Measurements from ENCODE around the gene GMIP.

The GMIP gene

GRCh38 chr19:19584356-19584755 is 59.1 kb downstream of the GMIP start:
- ATAC-seq (ENCODE audit: low read depth), result no peak
- Histone ChIP-seq H3K36me3 (ENCODE audit: low read depth) (no peaks in the 10 kb centered on the region), H3K4me1 (ENCODE audit: insufficient read depth, poor library complexity, severe bottlenecking) (no peaks in the 10 kb centered on the region), H3K27ac (ENCODE audit: poor library complexity, severe bottlenecking) (no peak overlapping the region), H3K9me3 (ENCODE audit: severe bottlenecking) (no peaks in the 10 kb centered on the region), H3K27me3 (ENCODE audit: insufficient read depth, poor library complexity, severe bottlenecking) (no peaks in the 10 kb centered on the region), H3K4me3 (ENCODE audit: severe bottlenecking) (no peak overlapping the region)
- no peak for TF ChIP-seq CTCF (IDR thresholded peaks at IDR 0.05; ENCODE audit: poor library complexity, severe bottlenecking)
- DNase-seq (ENCODE audit: low spot score), result no peak

- Histone ChIP-seq H3K36me3 (ENCODE audit: low read depth) (no peaks in the 10 kb centered on the region), H3K27ac (ENCODE audit: poor library complexity, severe bottlenecking) (no peak overlapping the region), H3K4me3 (ENCODE audit: severe bottlenecking) (no peak overlapping the region), H3K4me1 (ENCODE audit: insufficient read depth, poor library complexity, severe bottlenecking) (no peaks in the 10 kb centered on the region), H3K9me3 (ENCODE audit: severe bottlenecking) (no peaks in the 10 kb centered on the region), H3K27me3 (ENCODE audit: insufficient read depth, poor library complexity, severe bottlenecking) (no peaks in the 10 kb centered on the region)
- ATAC-seq (ENCODE audit: low read depth) (no peak), DNase-seq (ENCODE audit: low spot score) (no peak)
- no peak for TF ChIP-seq CTCF (IDR thresholded peaks at IDR 0.05; ENCODE audit: poor library complexity, severe bottlenecking)
Observed at GRCh38 chr19:19582471-19582870, 61.0 kb downstream of the GMIP start.

GRCh38 chr19:19581391-19581790 is 62.1 kb downstream of the GMIP start:
- TF ChIP-seq CTCF (IDR thresholded peaks at IDR 0.05; ENCODE audit: poor library complexity, severe bottlenecking), result no peak
- no peak overlapping the region for H3K27ac ChIP-seq (ENCODE audit: poor library complexity, severe bottlenecking)
- DNase-seq (ENCODE audit: low spot score), result no peak

GRCh38 chr19:19580418-19580817 is 63.0 kb downstream of the GMIP start:
- no peak for DNase-seq (ENCODE audit: low spot score)
- no peak for ATAC-seq (ENCODE audit: low read depth)
- H3K36me3 ChIP-seq (ENCODE audit: low read depth), result no peaks in the 10 kb centered on the region
- no peaks in the 10 kb centered on the region for H3K9me3 ChIP-seq (ENCODE audit: severe bottlenecking)
- H3K27ac ChIP-seq (ENCODE audit: poor library complexity, severe bottlenecking), result no peak overlapping the region
- no peak for TF ChIP-seq CTCF (IDR thresholded peaks at IDR 0.05; ENCODE audit: poor library complexity, severe bottlenecking)
- H3K4me3 ChIP-seq (ENCODE audit: severe bottlenecking), result no peak overlapping the region
- H3K27me3 ChIP-seq (ENCODE audit: insufficient read depth, poor library complexity, severe bottlenecking), result no peaks in the 10 kb centered on the region
- H3K4me1 ChIP-seq (ENCODE audit: insufficient read depth, poor library complexity, severe bottlenecking), result no peaks in the 10 kb centered on the region

More at GRCh38 chr19:19581391-19581790, 62.1 kb downstream of the GMIP start:
- no peak for ATAC-seq (ENCODE audit: low read depth)
- Histone ChIP-seq H3K4me1 (ENCODE audit: insufficient read depth, poor library complexity, severe bottlenecking) (no peaks in the 10 kb centered on the region), H3K9me3 (ENCODE audit: severe bottlenecking) (no peaks in the 10 kb centered on the region), H3K36me3 (ENCODE audit: low read depth) (no peaks in the 10 kb centered on the region), H3K27me3 (ENCODE audit: insufficient read depth, poor library complexity, severe bottlenecking) (no peaks in the 10 kb centered on the region), H3K4me3 (ENCODE audit: severe bottlenecking) (no peak overlapping the region)

- DNase-seq (ENCODE audit: low spot score), result no peak
- Histone ChIP-seq H3K27ac (ENCODE audit: poor library complexity, severe bottlenecking) (no peak overlapping the region), H3K27me3 (ENCODE audit: insufficient read depth, poor library complexity, severe bottlenecking) (no peaks in the 10 kb centered on the region), H3K4me3 (ENCODE audit: severe bottlenecking) (no peak overlapping the region), H3K9me3 (ENCODE audit: severe bottlenecking) (no peaks in the 10 kb centered on the region), H3K36me3 (ENCODE audit: low read depth) (no peaks in the 10 kb centered on the region), H3K4me1 (ENCODE audit: insufficient read depth, poor library complexity, severe bottlenecking) (no peaks in the 10 kb centered on the region)
- no peak for ATAC-seq (ENCODE audit: low read depth)
- no peak for TF ChIP-seq CTCF (IDR thresholded peaks at IDR 0.05; ENCODE audit: poor library complexity, severe bottlenecking)
Observed at GRCh38 chr19:19579533-19580361, 63.7 kb downstream of the GMIP start.
